Measurements from ENCODE around the gene CTAG1B. TPM values are rescaled to one million over a fixed set of nuclear protein-coding genes. Genes with fewer than 3 reads are reported as not detected.
"Not testable (repeated sequence)": the region's sequence is repeated elsewhere in the genome, so short reads cannot be mapped to it uniquely, and the experiment has no call there.

CTAG1B gene
- total RNA-seq, 4 donors from 2014 or later, result 0.46 TPM; not detected in 3

GRCh38 chrX:154653048-154653401, 33.9 kb upstream of the CTAG1B start:
- intact Hi-C loops (cut with DNase I; ENCODE audit: low total_unique reads), result no loop called here
- TF ChIP-seq POLR2A (IDR thresholded peaks at IDR 0.05) (no peak), CTCF (IDR thresholded peaks at IDR 0.05) (no peak)
- no peak for DNase-seq
- no peaks in the 10 kb centered on the region for H3K27me3 ChIP-seq
- no peak overlapping the region for H3K27ac ChIP-seq
- no peak overlapping the region for H3K4me3 ChIP-seq
- H3K9me3 ChIP-seq, result no peaks in the 10 kb centered on the region
- H3K36me3 ChIP-seq, result no peaks in the 10 kb centered on the region
- H3K4me1 ChIP-seq, result no peaks in the 10 kb centered on the region

GRCh38 chrX:154652311-154653047, 33.4 kb upstream of the CTAG1B start:
- Histone ChIP-seq H3K27me3 (no peaks in the 10 kb centered on the region), H3K27ac (no peak overlapping the region), H3K36me3 (no peaks in the 10 kb centered on the region), H3K9me3 (no peaks in the 10 kb centered on the region), H3K4me3 (no peak overlapping the region), H3K4me1 (no peaks in the 10 kb centered on the region)
- intact Hi-C loops (cut with DNase I; ENCODE audit: low total_unique reads), result no loop called here
- TF ChIP-seq CTCF (IDR thresholded peaks at IDR 0.05) (no peak), POLR2A (IDR thresholded peaks at IDR 0.05) (no peak)
- no peak for DNase-seq

GRCh38 chrX:154650221-154650510, 31.1 kb upstream of the CTAG1B start:
- no peak for DNase-seq
- Histone ChIP-seq H3K4me3 (no peak overlapping the region), H3K27ac (no peak overlapping the region), H3K4me1 (no peaks in the 10 kb centered on the region), H3K27me3 (no peaks in the 10 kb centered on the region), H3K36me3 (no peaks in the 10 kb centered on the region), H3K9me3 (no peaks in the 10 kb centered on the region)
- intact Hi-C loops (cut with DNase I; ENCODE audit: low total_unique reads), result no loop called here
- no peak for TF ChIP-seq POLR2A (IDR thresholded peaks at IDR 0.05)

- Histone ChIP-seq H3K9me3 (no peaks in the 10 kb centered on the region), H3K36me3 (no peaks in the 10 kb centered on the region), H3K4me3 (no peak overlapping the region), H3K4me1 (no peaks in the 10 kb centered on the region), H3K27me3 (no peaks in the 10 kb centered on the region), H3K27ac (no peak overlapping the region)
- no peak for DNase-seq
- intact Hi-C loops (cut with DNase I; ENCODE audit: low total_unique reads), result no loop called here
- TF ChIP-seq POLR2A (IDR thresholded peaks at IDR 0.05) (no peak), CTCF (IDR thresholded peaks at IDR 0.05) (no peak)
Measured at GRCh38 chrX:154649503-154650220, 30.6 kb upstream of the CTAG1B start.

- DNase-seq, result no peak
- no peaks in the 10 kb centered on the region for H3K9me3 ChIP-seq
- TF ChIP-seq CTCF (IDR thresholded peaks at IDR 0.05) (no peak), POLR2A (IDR thresholded peaks at IDR 0.05) (no peak)
- no peak overlapping the region for H3K4me3 ChIP-seq
- no peaks in the 10 kb centered on the region for H3K4me1 ChIP-seq
- intact Hi-C loops (cut with DNase I; ENCODE audit: low total_unique reads), result no loop called here
- H3K27ac ChIP-seq, result no peak overlapping the region
- no peaks in the 10 kb centered on the region for H3K36me3 ChIP-seq
- no peaks in the 10 kb centered on the region for H3K27me3 ChIP-seq
Measured at GRCh38 chrX:154648931-154649330, 29.8 kb upstream of the CTAG1B start.

GRCh38 chrX:154645745-154646378, 26.8 kb upstream of the CTAG1B start:
- DNase-seq; H3K4me3 ChIP-seq; H3K27me3 ChIP-seq; H3K36me3 ChIP-seq; H3K9me3 ChIP-seq; intact Hi-C loops (cut with DNase I; ENCODE audit: low total_unique reads); H3K4me1 ChIP-seq; H3K27ac ChIP-seq: not testable (repeated sequence)

- DNase-seq; H3K27me3 ChIP-seq; H3K4me3 ChIP-seq; intact Hi-C loops (cut with DNase I; ENCODE audit: low total_unique reads); H3K4me1 ChIP-seq; H3K9me3 ChIP-seq; H3K36me3 ChIP-seq; H3K27ac ChIP-seq: not testable (repeated sequence)
Measured at GRCh38 chrX:154643708-154644107, 24.6 kb upstream of the CTAG1B start.

- DNase-seq; intact Hi-C loops (cut with DNase I; ENCODE audit: low total_unique reads); H3K4me1 ChIP-seq; H3K27me3 ChIP-seq; H3K9me3 ChIP-seq; H3K36me3 ChIP-seq; H3K4me3 ChIP-seq; H3K27ac ChIP-seq: not testable (repeated sequence)
Measured at GRCh38 chrX:154641740-154642139, 22.7 kb upstream of the CTAG1B start.

GRCh38 chrX:154633661-154634060, 14.6 kb upstream of the CTAG1B start:
- intact Hi-C loops (cut with DNase I; ENCODE audit: low total_unique reads), result not testable (repeated sequence)

More at GRCh38 chrX:154633661-154634060, 14.6 kb upstream of the CTAG1B start:
- H3K36me3 ChIP-seq, H3K4me1 ChIP-seq, H3K4me3 ChIP-seq, H3K27ac ChIP-seq, DNase-seq, H3K9me3 ChIP-seq, H3K27me3 ChIP-seq: not testable (repeated sequence)
